Measurements from ENCODE around the gene MUTYH.

DNA sequence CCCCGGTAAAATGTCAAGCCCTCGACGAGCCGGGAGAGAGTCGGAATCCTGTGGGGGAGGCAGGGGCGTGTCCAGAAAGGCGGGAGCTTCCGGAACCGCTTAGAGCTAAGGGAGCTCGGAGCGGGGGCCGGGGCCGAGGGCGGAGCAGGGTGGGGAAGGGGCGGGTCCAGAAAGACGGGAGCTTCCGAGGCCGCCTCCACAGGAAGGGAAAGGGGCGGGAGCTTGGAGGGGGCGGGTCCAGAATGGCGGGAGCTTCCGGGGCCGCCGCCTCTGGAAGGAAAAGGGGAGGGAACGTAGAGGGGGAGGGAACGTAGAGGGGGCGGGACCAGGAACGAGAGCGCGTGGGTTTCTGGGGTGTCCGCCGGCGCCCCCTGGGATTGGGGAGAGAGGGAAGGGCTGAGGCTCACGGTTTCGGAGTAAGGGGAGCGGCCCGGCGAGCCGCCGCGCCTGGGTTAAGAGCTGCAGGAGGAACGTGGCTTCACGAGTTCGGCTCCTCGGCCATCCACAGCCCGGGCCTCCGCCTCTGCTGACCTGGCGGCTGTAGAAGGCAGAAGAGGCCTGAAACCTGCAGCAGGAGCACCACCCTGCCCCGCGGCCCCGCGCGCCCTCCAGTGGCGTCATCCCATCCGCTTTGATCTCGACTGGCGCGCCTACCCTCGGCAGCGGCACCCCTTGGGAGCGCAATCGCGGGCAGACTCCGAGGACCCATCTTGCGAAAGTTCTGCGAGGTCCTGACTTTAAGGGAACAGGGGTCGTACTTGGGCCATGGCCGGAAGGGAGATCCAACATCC lies 36.5 kb downstream of the MUTYH start:
- TF ChIP-seq EZH2phosphoT487 (IDR thresholded peaks at IDR 0.05; ENCODE audit: insufficient read depth, low read depth): no peak
- TF ChIP-seq EZH2 (IDR thresholded peaks at IDR 0.05; ENCODE audit: insufficient read depth, poor library complexity, severe bottlenecking): no peak

Data from GM23248 (cell line).